Endothelial cell of umbilical vein (primary cell): Measurements from ENCODE around the gene FCSK. TPM values are rescaled to one million over a fixed set of nuclear protein-coding genes. Genes with fewer than 3 reads are reported as not detected.

Experiments
- BruUV-seq: library from RNA; stranded (reverse); fragments of 400-500 nt; replicated peaks from 2 replicates; lab custom pipeline; 2021; lab: Mats Ljungman, UMichigan
- CTCF ChIA-PET: fragments of 300-600, 350-600 bp; sonication (Branson Sonifier 250); formaldehyde crosslinking; loops from one replicate; lab custom pipeline; 2021; ENCODE audit warnings: antibody characterized with exemption, inconsistent platforms; lab: Charles Lee
- POLR2A ChIA-PET: fragments of 300-600, 350-600 bp; sonication (Branson Sonifier 250); formaldehyde crosslinking; loops from one replicate; lab custom pipeline; 2021; ENCODE audit warnings: antibody characterized with exemption, inconsistent platforms; lab: Charles Lee
- DNase-seq: peaks from one replicate; pipeline ENCODE4 v3.0.0-alpha.2; 2011; ENCODE audit warnings: low read depth, low spot score
- FAIRE-seq: peaks from 2 replicates; lab custom pipeline; 2011; peaks lifted over from hg19 to GRCh38; lab: Jason Lieb, UNC
- H2AFZ ChIP-seq: 2 replicates; pipeline ENCODE4 v1.6.0; 2012; ENCODE audit warnings: low read depth, low read length, control low read depth, inconsistent platforms
- H3K27ac ChIP-seq: 2 replicates; pipeline ENCODE4 v1.5.1; 2011; ENCODE audit warnings: low read depth, mild to moderate bottlenecking, control low read depth, low read length, moderate library complexity; ENCODE audit not compliant: insufficient read depth
- H3K27me3 ChIP-seq, 2 experiments: 2 replicates each; pipeline versions ENCODE4 v1.6.0 to v1.6.1; 2011; ENCODE audit warnings: low read length in 2 of 2, mixed read lengths in 1 of 2; ENCODE audit not compliant: control insufficient read depth in 2 of 2, insufficient read depth in 2 of 2
- H3K36me3 ChIP-seq, 2 experiments: 2 replicates in 1 of 2; 3 replicates in 1 of 2; pipeline ENCODE4 v1.5.1; 2011; ENCODE audit warnings: low read length in 2 of 2, mild to moderate bottlenecking in 1 of 2, moderate library complexity in 1 of 2; ENCODE audit not compliant: control insufficient read depth in 2 of 2, insufficient read depth in 2 of 2; ENCODE audit errors: extremely low read depth in 1 of 2
- H3K4me1 ChIP-seq: 3 replicates; pipeline ENCODE4 v1.5.1; 2011; ENCODE audit warnings: mild to moderate bottlenecking, low read length; ENCODE audit not compliant: control insufficient read depth, insufficient read depth; ENCODE audit errors: extremely low read depth
- H3K4me2 ChIP-seq: 2 replicates; pipeline ENCODE4 v1.6.1; 2011; ENCODE audit warnings: low read length, control low read depth, mixed read lengths; ENCODE audit not compliant: insufficient read depth
- H3K4me3 ChIP-seq, 3 experiments: fragments of 200-600 bp in 1 of 3; sonication (generic), shearing (Covaris generic) in 1 of 3; replicated peaks in 1 of 3; 2 replicates each; pipeline ENCODE4 v1.5.1; 2011 to 2016; ENCODE audit warnings: control low read depth in 3 of 3, low read length in 3 of 3, mild to moderate bottlenecking in 2 of 3, inconsistent platforms in 1 of 3, low read depth in 1 of 3, moderate library complexity in 1 of 3; ENCODE audit not compliant: insufficient read depth in 1 of 3
- H3K79me2 ChIP-seq: 2 replicates; pipeline ENCODE4 v1.6.0; 2012; ENCODE audit warnings: low read length, inconsistent platforms; ENCODE audit not compliant: control insufficient read depth, insufficient read depth
- H3K9ac ChIP-seq: replicated peaks from 2 replicates; pipeline ENCODE3; 2011; ENCODE audit warnings: low read length, control low read depth; ENCODE audit not compliant: insufficient read depth; ENCODE audit errors: extremely low read depth
- H3K9me1 ChIP-seq: replicated peaks from 3 replicates; pipeline ENCODE4 v1.6.0; 2011; ENCODE audit warnings: mild to moderate bottlenecking, low read length; ENCODE audit not compliant: control insufficient read depth, insufficient read depth; ENCODE audit errors: extremely low read depth
- H3K9me3 ChIP-seq: replicated peaks from 2 replicates; pipeline ENCODE4 v1.5.1; 2012; ENCODE audit warnings: low read length, inconsistent platforms; ENCODE audit not compliant: control insufficient read depth, insufficient read depth
- H4K20me1 ChIP-seq: replicated peaks from 2 replicates; pipeline ENCODE3; 2011; ENCODE audit warnings: mild to moderate bottlenecking, low read length; ENCODE audit not compliant: control insufficient read depth, insufficient read depth; ENCODE audit errors: extremely low read depth
- CTCF ChIP-seq, 2 donors: IDR thresholded peaks; 1 replicate in 1 of 2; 2 replicates in 1 of 2; pipeline ENCODE4 v1.5.1; 2011; ENCODE audit warnings: low read length in 2 of 2, mild to moderate bottlenecking in 2 of 2, moderate library complexity in 2 of 2, control low read depth in 1 of 2, inconsistent platforms in 1 of 2, low read depth in 1 of 2; ENCODE audit not compliant: insufficient read depth in 1 of 2; ENCODE audit errors: extremely low read depth in 1 of 2
- POLR2A ChIP-seq: IDR thresholded peaks from 2 replicates; pipeline ENCODE4 v1.6.1; 2012; ENCODE audit warnings: low read depth, mild to moderate bottlenecking, control low read depth, low read length
- POLR2AphosphoS5 ChIP-seq: IDR thresholded peaks from 2 replicates; pipeline ENCODE4 v1.6.1; 2012; ENCODE audit warnings: low read depth, mild to moderate bottlenecking, control low read depth, low read length, moderate library complexity; ENCODE audit not compliant: insufficient read depth
- dilution Hi-C: fragments of 300-500 bp; cut with MboI; formaldehyde crosslinking; loops from one replicate; pipeline ENCODE4 v1.15.0; 2019; ENCODE audit warnings: low sequenced_read_pairs; ENCODE audit not compliant: extremely low pct_ligation_motif_present
- intact Hi-C: fragments of 100-400 bp; cut with micrococcal nuclease; formaldehyde crosslinking; loops from one replicate; pipeline ENCODE4 v1.10.0; 2022
- polyA plus RNA-seq, 4 experiments: library from polyadenylated mRNA; depleted of rRNA in 3 of 4; stranded (reverse) in 3 of 4; unstranded in 1 of 4; fragments of >200 nt; gene quantifications; 2 replicates each; pipeline versions ENCODE4 v1.2.1 to v1.2.3, GENCODE V29; 2011 to 2012; ENCODE audit warnings: missing spikeins in 1 of 4
- total RNA-seq: library from RNA; stranded (reverse); gene quantifications from 2 replicates; pipeline ENCODE4 v1.2.3, GENCODE V29; 2021

FCSK gene
- total and polyA plus RNA-seq, 2 donors (not counting 3 experiments of a cell fraction or from before 2014, with no cell fraction given), result 12.4 to 18.0 TPM

- no peak for TF ChIP-seq POLR2AphosphoS5
- no peak for TF ChIP-seq CTCF (IDR thresholded peaks at IDR 0.05; ENCODE audit: extremely low read depth in 1 of 2, insufficient read depth in 1 of 2, low read depth in 1 of 2, low read length in 2 of 2)
- TF ChIP-seq POLR2A, result no peak
- Histone ChIP-seq H4K20me1 (no peaks in the 10 kb centered on the region), H3K27me3 (no peaks in the 10 kb centered on the region), H3K36me3 (peaks cover 0 to 5% of the 10 kb centered on the region in 2 experiments), H3K9ac (no peak overlapping the region), H3K4me2 (no peak overlapping the region), H3K27ac (no peak overlapping the region), H2AFZ (no peak overlapping the region), H3K9me3 (no peaks in the 10 kb centered on the region), H3K79me2 (peaks cover 63% of the 10 kb centered on the region), H3K4me1 (peaks cover 65% of the 10 kb centered on the region), H3K9me1 (no peaks in the 10 kb centered on the region), H3K4me3 (no peak overlapping the region)
- ChIA-PET CTCF (interaction anchor here (1.0 to 1.2 kb wide), 2 partner anchors 8 to 12 kb away, joined by 3 to 5 read pairs; no protein-coding TSS in a partner anchor), POLR2A (interaction anchor here (0.7 kb wide), 1 partner anchor 39 kb away, joined by 3 read pairs; no protein-coding TSS in a partner anchor)
- BruUV-seq, result TSS peak; percentile 3
- intact Hi-C loops, result no loop called here
- DNase-seq (no peak), FAIRE-seq (no peak)
- dilution Hi-C loops, result no loop called here
These were observed 19.7 kb upstream of the FCSK start for GRCh38 chr16:70434484-70435260.
